ENCODE data around the gene CEACAM8. TPM values are rescaled to one million over a fixed set of nuclear protein-coding genes. Genes with fewer than 3 reads are reported as not detected.

The CEACAM8 gene
- total RNA-seq, 4 donors from 2014 or later, result 0.32 to 1.5 TPM; not detected in 2

DNA sequence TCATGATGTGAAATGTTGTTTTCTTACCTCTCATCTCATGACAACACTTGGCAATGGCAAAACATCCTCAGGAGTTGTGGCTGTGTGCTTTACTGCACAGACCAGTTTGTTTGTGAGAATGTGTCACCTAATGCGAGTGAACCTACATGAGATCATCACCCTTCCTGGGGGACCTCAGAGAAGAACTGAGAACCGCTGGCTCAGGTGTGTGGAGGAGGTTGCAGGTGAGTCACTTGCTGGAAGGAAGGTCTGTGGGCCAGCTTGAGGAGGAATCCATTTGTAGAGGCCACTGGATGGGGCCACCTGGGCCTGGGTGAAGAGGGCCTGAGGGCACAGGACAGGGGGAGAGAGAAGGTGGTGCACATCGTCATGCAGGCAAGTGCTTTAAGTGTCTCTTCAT lies 63.4 kb downstream of the CEACAM8 start:
- TF ChIP-seq, protein P1, sequence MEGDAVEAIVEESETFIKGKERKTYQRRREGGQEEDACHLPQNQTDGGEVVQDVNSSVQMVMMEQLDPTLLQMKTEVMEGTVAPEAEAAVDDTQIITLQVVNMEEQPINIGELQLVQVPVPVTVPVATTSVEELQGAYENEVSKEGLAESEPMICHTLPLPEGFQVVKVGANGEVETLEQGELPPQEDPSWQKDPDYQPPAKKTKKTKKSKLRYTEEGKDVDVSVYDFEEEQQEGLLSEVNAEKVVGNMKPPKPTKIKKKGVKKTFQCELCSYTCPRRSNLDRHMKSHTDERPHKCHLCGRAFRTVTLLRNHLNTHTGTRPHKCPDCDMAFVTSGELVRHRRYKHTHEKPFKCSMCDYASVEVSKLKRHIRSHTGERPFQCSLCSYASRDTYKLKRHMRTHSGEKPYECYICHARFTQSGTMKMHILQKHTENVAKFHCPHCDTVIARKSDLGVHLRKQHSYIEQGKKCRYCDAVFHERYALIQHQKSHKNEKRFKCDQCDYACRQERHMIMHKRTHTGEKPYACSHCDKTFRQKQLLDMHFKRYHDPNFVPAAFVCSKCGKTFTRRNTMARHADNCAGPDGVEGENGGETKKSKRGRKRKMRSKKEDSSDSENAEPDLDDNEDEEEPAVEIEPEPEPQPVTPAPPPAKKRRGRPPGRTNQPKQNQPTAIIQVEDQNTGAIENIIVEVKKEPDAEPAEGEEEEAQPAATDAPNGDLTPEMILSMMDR (IDR thresholded peaks at IDR 0.05), result no peak
- TF ChIP-seq POLR2AphosphoS5 (IDR thresholded peaks at IDR 0.05), result no peak
- TF ChIP-seq EP300 (IDR thresholded peaks at IDR 0.05; ENCODE audit: low read depth), result no peak
- TF ChIP-seq POLR2A (IDR thresholded peaks at IDR 0.05), result no peak
- no peaks in the 10 kb centered on the region for H3K36me3 ChIP-seq
- DNase-seq, result no peak
- H3K27me3 ChIP-seq, result no peaks in the 10 kb centered on the region
- no peak overlapping the region for H3K27ac ChIP-seq
- intact Hi-C loops (cut with DNase I; ENCODE audit: low total_unique reads) (no loop called here), in situ Hi-C loops (cut with MboI; ENCODE audit: low pct_ligation_motif_present in 1 of 4, low pct_unique_long_range_greater_than_20kb in 1 of 4, low sequenced_read_pairs in 3 of 4) (loop anchor here in 1 of 4 donors (5.0 kb wide), 1 partner anchor 79 kb away; no protein-coding TSS in a partner anchor)
- H3K4me1 ChIP-seq, result peaks cover 6 to 17% (median 10%) of the 10 kb centered on the region in 4 donors
- 86% methylated on average over 3 of the region's 3 CpGs; no CpG with 5 or more reads in 1 of the 2 donors for WGBS, 2 donors (ENCODE audit: low coverage in 1 of 2)
- no peaks in the 10 kb centered on the region for H3K9me3 ChIP-seq
- no peak overlapping the region for H3K4me3 ChIP-seq

Other genes starting within 250 kb of the CEACAM8 start
- 1 to 10 TPM in 1 of 4 donors, not detected in 3; 2.7 TPM for gene CNFN, start 204.6 kb downstream of the CEACAM8 start, total RNA-seq
- 10 to 100 TPM in 3 of 4 donors, 1 to 10 TPM in 1; 7.1 to 60.2 (median 25.9) TPM for gene LIPE, start 167.5 kb downstream of the CEACAM8 start, total RNA-seq
- gene CXCL17, start 152.0 kb downstream of the CEACAM8 start, total RNA-seq, result not detected
- 100 to 1,000 TPM in 3 of 4 donors, 10 to 100 TPM in 1; 38.6 to 835 (median 564) TPM for gene CEACAM1, start 66.4 kb downstream of the CEACAM8 start, total RNA-seq
- not detected for gene PSG3, start 145.6 kb upstream of the CEACAM8 start, total RNA-seq
- gene PSG8, start 170.8 kb upstream of the CEACAM8 start, total RNA-seq, result not detected

Measured in transverse colon (tissue), 4 donors.